ENCODE data around the gene TNNI3.

DNA sequence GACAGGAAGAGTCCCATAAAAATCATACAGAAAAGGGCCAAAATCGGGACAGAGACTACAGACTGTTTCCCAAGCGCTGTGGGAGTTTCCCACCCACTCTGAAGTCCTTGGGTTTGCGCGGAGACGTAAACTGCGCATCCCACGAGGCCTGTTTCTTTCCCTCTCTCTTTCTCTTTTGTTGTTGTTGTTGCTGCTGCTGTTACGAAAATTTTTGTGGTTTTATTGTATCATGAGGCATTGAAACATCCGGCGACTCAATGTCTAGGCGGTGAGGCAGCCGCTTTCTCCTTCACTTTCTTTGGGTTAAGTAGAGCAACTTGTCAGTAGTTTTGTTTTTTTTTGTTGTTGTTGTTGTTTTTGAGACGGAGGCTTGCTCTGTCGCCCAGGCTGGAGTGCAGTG lies 38.5 kb downstream of the TNNI3 start:
- TF ChIP-seq ZNF274 (IDR thresholded peaks at IDR 0.05; ENCODE audit: low read depth, low read length) (no peak), YY1 (IDR thresholded peaks at IDR 0.05; ENCODE audit: insufficient read depth, insufficient read length) (no peak)

All from NT2/D1 (cell line).